Mesothelial cell of epicardium (in vitro differentiated cells): ENCODE measurements around the gene FA2H. TPM values are rescaled to one million over a fixed set of nuclear protein-coding genes. Genes with fewer than 3 reads are reported as not detected.
"Not testable (repeated sequence)": the region's sequence is repeated elsewhere in the genome, so short reads cannot be mapped to it uniquely, and the experiment has no call there.

ENCODE experiments used
- DNase-seq, 2 experiments: peaks; one replicate each; pipeline ENCODE4 v3.0.0; 2021; ENCODE audit warnings: low spot score in 2 of 2; ENCODE audit not compliant: unreplicated experiment in 2 of 2
- H3K27ac Mint-ChIP-seq: 2 replicates; pipeline ENCODE4 v1.8.0; 2021; ENCODE audit warnings: mixed read lengths
- H3K27me3 Mint-ChIP-seq: 2 replicates; pipeline ENCODE4 v1.8.0; 2021; ENCODE audit warnings: low read depth, mixed read lengths
- H3K36me3 Mint-ChIP-seq: 2 replicates; pipeline ENCODE4 v1.8.0; 2021; ENCODE audit warnings: mixed read lengths
- H3K4me1 Mint-ChIP-seq: 2 replicates; pipeline ENCODE4 v1.8.0; 2021; ENCODE audit warnings: mixed read lengths
- H3K4me3 Mint-ChIP-seq: 2 replicates; pipeline ENCODE4 v1.8.0; 2021; ENCODE audit warnings: mild to moderate bottlenecking, moderate library complexity, mixed read lengths
- H3K9me3 Mint-ChIP-seq: 2 replicates; pipeline ENCODE4 v1.8.0; 2021; ENCODE audit warnings: mixed read lengths
- total RNA-seq: library from RNA; stranded (reverse); gene quantifications from 3 replicates; pipeline ENCODE4 v1.2.1, GENCODE V29; 2021
- TF ChIP-seq, protein P1 (sequence below): fragments of 200-600 bp; sonication (generic); IDR thresholded peaks from one replicate; pipeline ENCODE4 v1.5.0; 2021; ENCODE audit warnings: antibody characterized with exemption; ENCODE audit not compliant: unreplicated experiment

FA2H gene, protein sequence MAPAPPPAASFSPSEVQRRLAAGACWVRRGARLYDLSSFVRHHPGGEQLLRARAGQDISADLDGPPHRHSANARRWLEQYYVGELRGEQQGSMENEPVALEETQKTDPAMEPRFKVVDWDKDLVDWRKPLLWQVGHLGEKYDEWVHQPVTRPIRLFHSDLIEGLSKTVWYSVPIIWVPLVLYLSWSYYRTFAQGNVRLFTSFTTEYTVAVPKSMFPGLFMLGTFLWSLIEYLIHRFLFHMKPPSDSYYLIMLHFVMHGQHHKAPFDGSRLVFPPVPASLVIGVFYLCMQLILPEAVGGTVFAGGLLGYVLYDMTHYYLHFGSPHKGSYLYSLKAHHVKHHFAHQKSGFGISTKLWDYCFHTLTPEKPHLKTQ
- total RNA-seq = 0.18 TPM in 1 of 3 replicates, not detected in the others

DNA sequence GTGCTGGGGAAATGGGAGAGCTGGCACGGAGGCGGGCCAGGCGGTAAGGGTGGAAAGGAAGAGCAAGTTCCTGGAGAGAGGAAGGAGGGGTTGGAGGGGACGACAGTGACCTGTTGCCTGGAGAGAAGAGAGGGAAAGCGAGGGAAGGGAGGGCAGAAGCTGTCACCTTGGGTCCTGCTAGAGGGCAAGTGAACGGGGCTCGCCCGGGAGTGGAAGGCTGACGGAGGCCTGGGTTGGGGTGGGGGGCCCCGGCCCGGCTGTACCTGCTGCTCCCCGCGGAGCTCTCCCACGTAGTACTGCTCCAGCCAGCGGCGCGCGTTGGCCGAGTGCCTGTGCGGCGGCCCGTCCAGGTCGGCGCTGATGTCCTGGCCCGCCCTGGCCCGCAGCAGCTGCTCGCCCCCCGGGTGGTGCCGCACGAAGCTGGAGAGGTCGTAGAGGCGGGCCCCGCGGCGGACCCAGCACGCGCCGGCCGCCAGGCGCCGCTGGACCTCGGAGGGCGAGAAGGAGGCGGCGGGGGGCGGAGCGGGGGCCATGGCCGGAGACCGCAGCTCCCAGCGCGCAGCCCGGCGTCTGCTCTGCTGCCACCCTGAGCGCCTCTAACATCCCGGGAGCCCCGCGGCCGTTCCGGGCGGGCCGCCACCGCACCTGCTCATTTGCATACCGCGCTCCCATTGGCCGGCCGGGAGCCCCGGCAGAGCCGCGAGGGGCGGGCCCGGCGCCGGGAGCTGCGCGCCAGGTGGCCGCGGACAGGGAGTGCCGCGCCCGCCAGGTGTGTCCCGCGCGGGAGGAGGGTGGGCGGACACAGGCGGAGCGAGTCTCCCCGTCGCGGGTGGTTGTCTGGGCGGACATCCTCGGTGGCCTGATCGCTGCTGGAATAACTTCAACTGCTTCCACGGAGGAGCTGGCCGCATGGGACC, at the start of gene FA2H:
Gene FA2H, minus strand, starts transcription at position 598 of the 917 bp plus-strand sequence. Its CDS starts 65 bp downstream, at position 533.
- peak within 1 kb of the TSS; percentile 64 for H3K4me3 Mint-ChIP-seq
- H3K4me1 Mint-ChIP-seq = peaks cover 5% of the 10 kb centered on the region
- peak; percentile 79 to 91 for DNase-seq
- no peaks in the 10 kb centered on the region for H3K36me3 Mint-ChIP-seq
- no peaks in the 10 kb centered on the region for H3K9me3 Mint-ChIP-seq
- H3K27me3 Mint-ChIP-seq = peaks cover 64% of the 10 kb centered on the region
- TF ChIP-seq, protein P1, sequence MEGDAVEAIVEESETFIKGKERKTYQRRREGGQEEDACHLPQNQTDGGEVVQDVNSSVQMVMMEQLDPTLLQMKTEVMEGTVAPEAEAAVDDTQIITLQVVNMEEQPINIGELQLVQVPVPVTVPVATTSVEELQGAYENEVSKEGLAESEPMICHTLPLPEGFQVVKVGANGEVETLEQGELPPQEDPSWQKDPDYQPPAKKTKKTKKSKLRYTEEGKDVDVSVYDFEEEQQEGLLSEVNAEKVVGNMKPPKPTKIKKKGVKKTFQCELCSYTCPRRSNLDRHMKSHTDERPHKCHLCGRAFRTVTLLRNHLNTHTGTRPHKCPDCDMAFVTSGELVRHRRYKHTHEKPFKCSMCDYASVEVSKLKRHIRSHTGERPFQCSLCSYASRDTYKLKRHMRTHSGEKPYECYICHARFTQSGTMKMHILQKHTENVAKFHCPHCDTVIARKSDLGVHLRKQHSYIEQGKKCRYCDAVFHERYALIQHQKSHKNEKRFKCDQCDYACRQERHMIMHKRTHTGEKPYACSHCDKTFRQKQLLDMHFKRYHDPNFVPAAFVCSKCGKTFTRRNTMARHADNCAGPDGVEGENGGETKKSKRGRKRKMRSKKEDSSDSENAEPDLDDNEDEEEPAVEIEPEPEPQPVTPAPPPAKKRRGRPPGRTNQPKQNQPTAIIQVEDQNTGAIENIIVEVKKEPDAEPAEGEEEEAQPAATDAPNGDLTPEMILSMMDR = no peak
- no peak within 1 kb of the TSS for H3K27ac Mint-ChIP-seq

DNA sequence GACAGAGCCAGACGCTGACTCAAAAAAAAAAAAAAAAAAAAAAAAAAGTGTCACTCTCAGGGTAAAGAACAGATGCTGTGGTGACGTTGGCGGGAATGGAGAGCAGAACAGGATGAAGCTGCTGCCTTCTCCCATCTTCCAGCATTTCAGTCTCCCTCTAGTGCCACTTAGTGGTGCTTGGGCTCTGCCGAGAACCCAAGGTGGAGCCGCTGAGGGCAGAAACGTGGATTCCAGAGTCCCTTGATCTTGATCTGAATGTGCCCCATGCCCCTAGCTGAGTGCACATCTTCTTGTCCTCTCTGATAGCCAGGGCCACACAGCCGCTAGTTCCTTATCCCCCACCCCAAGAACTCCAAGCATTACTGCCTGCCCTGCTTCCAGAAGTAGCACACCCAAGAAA, 43.2 kb upstream of the FA2H start:
- Mint-ChIP-seq H3K36me3 (no peaks in the 10 kb centered on the region), H3K27me3 (peaks cover 10% of the 10 kb centered on the region), H3K9me3 (peaks cover 22% of the 10 kb centered on the region), H3K27ac (no peak overlapping the region), H3K4me1 (peaks cover 6% of the 10 kb centered on the region), H3K4me3 (no peak overlapping the region)
- TF ChIP-seq, protein P1 = no peak
- no peak for DNase-seq

DNA sequence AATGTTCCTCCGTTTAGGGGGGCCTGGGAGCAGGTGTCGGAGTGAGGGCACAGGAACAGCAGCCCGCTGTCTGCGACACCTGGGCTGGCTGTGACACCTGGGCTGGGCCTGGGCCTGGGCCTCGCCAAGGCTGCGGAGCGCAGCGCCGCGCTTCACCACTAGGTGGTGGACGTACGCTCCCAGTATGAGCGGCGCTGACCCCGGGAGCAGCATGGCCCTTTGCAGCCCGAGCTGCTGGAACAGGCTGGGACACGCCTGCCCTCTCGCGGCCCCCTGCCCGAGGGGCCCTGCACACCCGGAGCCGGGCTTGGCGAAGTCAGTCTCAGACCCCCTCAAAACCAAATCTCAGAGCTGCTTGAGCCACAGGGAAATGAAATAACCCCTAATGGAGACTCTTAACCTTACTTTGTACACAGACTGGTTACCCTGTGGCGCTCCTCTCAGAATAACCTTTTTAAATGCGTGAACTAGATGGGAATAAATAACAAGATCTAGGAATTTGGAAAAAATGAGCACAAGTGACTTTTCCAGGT, 38.6 kb upstream of the FA2H start:
- Mint-ChIP-seq H3K36me3 (peaks cover under 1% of the 10 kb centered on the region), H3K4me3 (no peak overlapping the region), H3K27ac (no peak overlapping the region), H3K9me3 (peaks cover 16% of the 10 kb centered on the region), H3K4me1 (peaks cover 10% of the 10 kb centered on the region), H3K27me3 (peaks cover 3% of the 10 kb centered on the region)
- TF ChIP-seq, protein P1 = peak; percentile 96
- peak; percentile 56 to 82 for DNase-seq

DNA sequence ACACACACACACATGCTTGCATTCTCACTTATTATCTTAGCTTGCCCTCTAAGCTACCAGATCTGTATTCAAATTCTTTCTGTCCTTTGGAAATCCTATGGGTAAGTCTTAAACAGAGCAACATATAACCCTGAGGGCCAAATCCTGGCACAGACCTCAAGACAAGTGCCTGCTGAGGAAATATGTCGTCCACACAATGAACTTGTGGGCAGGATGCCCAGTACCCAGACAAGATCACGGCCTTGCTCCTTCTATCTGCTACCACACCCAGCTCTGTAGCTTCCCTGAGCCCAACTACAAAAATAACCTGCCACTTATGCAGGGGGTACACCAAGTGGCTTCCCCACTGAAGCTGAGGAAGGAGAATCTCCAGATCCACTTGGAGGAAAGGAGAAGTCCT, 37.3 kb upstream of the FA2H start:
- Mint-ChIP-seq H3K27me3 (no peaks in the 10 kb centered on the region), H3K4me1 (peaks cover 10% of the 10 kb centered on the region), H3K9me3 (peaks cover 19% of the 10 kb centered on the region), H3K36me3 (peaks cover 2% of the 10 kb centered on the region), H3K4me3 (no peak overlapping the region), H3K27ac (no peak overlapping the region)
- DNase-seq = no peak
- TF ChIP-seq, protein P1 = no peak

DNA sequence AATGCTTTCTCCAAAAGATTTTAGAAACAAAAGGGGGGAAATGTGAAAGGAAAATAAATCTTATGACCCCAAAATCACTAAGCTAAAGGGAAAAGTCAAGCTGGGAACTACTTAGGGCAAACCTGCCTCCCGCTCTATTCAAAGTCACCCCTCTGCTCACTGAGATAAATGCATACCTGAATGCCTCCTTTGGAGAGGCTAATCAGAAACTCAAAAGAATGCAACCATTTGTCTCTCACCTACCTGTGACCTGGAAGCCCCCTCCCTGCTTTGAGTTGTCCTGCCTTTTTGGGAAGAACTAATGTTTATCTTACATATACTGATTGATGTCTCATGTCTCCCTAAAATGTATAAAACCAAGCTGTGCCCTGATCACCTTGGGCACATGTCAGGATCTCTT, 36.6 kb upstream of the FA2H start:
- not testable (repeated sequence) for H3K4me3 Mint-ChIP-seq, H3K36me3 Mint-ChIP-seq, DNase-seq, H3K27ac Mint-ChIP-seq, H3K27me3 Mint-ChIP-seq
- H3K9me3 Mint-ChIP-seq = peaks cover 25% of the 10 kb centered on the region
- H3K4me1 Mint-ChIP-seq = peaks cover 10% of the 10 kb centered on the region
